ENCODE measurements around the gene RPS6KA1. TPM values are rescaled to one million over a fixed set of nuclear protein-coding genes. Genes with fewer than 3 reads are reported as not detected.

Gene RPS6KA1
- total and polyA plus RNA-seq, 2 of the 13 experiments (the other 11 are each of a cell fraction or from before 2014, with no cell fraction given): 19.6 to 24.2 TPM

DNA sequence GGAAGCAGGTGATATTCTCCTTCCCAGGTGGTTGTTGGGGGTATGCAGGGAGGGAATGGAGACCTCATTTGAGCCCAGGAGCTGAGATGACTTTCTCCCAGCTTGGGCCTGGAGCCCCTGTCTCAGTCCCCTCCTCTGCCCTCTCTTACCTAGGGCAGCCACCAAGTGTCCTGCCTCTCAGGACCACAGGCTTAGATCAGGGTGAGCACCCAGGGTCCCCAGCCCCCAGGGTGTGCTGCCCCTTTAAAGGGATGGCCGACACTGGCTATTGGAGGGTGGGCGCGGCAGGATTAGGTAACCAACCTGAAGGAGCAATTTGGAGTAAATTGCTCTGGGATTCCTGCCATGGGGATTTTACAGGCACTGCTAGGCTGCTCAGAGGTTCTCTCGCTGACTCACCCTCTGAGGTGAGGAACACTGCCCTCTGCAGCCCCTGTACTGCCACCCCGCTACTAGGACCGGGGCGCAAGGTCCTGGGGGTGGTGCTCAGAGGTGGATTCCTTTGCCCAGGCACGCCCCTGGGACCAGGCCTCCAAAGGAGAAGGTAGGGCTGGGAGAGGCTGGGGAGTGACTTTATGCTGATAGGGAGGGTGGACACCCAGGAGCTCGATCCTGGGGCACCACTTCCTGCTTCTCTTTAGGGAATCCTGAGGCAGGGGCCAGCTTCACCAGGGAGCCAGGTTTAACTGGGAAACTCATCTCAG lies 1.5 kb downstream of the RPS6KA1 start (continued):
- TF ChIP-seq, protein P1, sequence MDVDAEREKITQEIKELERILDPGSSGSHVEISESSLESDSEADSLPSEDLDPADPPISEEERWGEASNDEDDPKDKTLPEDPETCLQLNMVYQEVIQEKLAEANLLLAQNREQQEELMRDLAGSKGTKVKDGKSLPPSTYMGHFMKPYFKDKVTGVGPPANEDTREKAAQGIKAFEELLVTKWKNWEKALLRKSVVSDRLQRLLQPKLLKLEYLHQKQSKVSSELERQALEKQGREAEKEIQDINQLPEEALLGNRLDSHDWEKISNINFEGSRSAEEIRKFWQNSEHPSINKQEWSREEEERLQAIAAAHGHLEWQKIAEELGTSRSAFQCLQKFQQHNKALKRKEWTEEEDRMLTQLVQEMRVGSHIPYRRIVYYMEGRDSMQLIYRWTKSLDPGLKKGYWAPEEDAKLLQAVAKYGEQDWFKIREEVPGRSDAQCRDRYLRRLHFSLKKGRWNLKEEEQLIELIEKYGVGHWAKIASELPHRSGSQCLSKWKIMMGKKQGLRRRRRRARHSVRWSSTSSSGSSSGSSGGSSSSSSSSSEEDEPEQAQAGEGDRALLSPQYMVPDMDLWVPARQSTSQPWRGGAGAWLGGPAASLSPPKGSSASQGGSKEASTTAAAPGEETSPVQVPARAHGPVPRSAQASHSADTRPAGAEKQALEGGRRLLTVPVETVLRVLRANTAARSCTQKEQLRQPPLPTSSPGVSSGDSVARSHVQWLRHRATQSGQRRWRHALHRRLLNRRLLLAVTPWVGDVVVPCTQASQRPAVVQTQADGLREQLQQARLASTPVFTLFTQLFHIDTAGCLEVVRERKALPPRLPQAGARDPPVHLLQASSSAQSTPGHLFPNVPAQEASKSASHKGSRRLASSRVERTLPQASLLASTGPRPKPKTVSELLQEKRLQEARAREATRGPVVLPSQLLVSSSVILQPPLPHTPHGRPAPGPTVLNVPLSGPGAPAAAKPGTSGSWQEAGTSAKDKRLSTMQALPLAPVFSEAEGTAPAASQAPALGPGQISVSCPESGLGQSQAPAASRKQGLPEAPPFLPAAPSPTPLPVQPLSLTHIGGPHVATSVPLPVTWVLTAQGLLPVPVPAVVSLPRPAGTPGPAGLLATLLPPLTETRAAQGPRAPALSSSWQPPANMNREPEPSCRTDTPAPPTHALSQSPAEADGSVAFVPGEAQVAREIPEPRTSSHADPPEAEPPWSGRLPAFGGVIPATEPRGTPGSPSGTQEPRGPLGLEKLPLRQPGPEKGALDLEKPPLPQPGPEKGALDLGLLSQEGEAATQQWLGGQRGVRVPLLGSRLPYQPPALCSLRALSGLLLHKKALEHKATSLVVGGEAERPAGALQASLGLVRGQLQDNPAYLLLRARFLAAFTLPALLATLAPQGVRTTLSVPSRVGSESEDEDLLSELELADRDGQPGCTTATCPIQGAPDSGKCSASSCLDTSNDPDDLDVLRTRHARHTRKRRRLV (CRISPR knock-in tag; IDR thresholded peaks at IDR 0.05): no peak
- TF ChIP-seq SALL2 (CRISPR knock-in tag; IDR thresholded peaks at IDR 0.05) (no peak), RXRA (CRISPR knock-in tag; IDR thresholded peaks at IDR 0.05) (no peak; the same call in 1 of the 2 replicates), MEIS2 (CRISPR knock-in tag; IDR thresholded peaks at IDR 0.05) (no peak), NONO (IDR thresholded peaks at IDR 0.05) (no peak), NONO (CRISPR knock-in tag; conservative IDR thresholded peaks at IDR 0.05) (no peak), ZNF660 (CRISPR knock-in tag; IDR thresholded peaks at IDR 0.05; ENCODE audit: borderline replicate concordance, low read depth) (no peak), ZBTB42 (CRISPR knock-in tag; IDR thresholded peaks at IDR 0.05) (no peak), GZF1 (CRISPR knock-in tag; IDR thresholded peaks at IDR 0.05) (no peak), ZNF577 (CRISPR knock-in tag; IDR thresholded peaks at IDR 0.05; ENCODE audit: borderline replicate concordance, low read depth) (no peak), NFAT5 (CRISPR knock-in tag; IDR thresholded peaks at IDR 0.05) (no peak), ZNF3 (CRISPR knock-in tag; IDR thresholded peaks at IDR 0.05) (no peak), FOXJ3 (CRISPR knock-in tag; IDR thresholded peaks at IDR 0.05; ENCODE audit: borderline replicate concordance) (no peak), FOXA3 (CRISPR knock-in tag; IDR thresholded peaks at IDR 0.05) (no peak), RFX5 (IDR thresholded peaks at IDR 0.05; ENCODE audit: low read depth, low read length) (no peak), FOXC1 (CRISPR knock-in tag; IDR thresholded peaks at IDR 0.05; ENCODE audit: borderline replicate concordance) (no peak), RFXAP (CRISPR knock-in tag; IDR thresholded peaks at IDR 0.05; ENCODE audit: borderline replicate concordance) (0 out of 2 replicates have a peak, but pooled peaks have one; percentile 29), GPBP1L1 (CRISPR knock-in tag; IDR thresholded peaks at IDR 0.05) (no peak), ZNF230 (CRISPR knock-in tag; IDR thresholded peaks at IDR 0.05) (no peak)
